Uterus (tissue), 4 donors: ENCODE data around the gene SAP130. TPM values are rescaled to one million over a fixed set of nuclear protein-coding genes. Genes with fewer than 3 reads are reported as not detected.

Experiments used
- DNase-seq, 2 donors: peaks; one replicate each; pipeline ENCODE4 v3.0.0-alpha.2; 2019 to 2020
- H3K27ac ChIP-seq, 2 donors: fragments of 200-600 bp; sonication (generic); 1 replicate in 1 of 2; 2 replicates in 1 of 2; pipeline ENCODE4 v1.5.1; 2016 to 2018
- H3K27me3 ChIP-seq, 2 donors: fragments of 200-600 bp; sonication (generic); one replicate each; pipeline ENCODE4 v1.5.1; 2018 to 2019; ENCODE audit warnings: control low read depth in 1 of 2
- H3K36me3 ChIP-seq, 2 donors: fragments of 200-600 bp; sonication (generic); one replicate each; pipeline ENCODE4 v1.5.1; 2019; ENCODE audit warnings: control low read depth in 1 of 2
- H3K4me1 ChIP-seq, 2 donors: fragments of 200-600 bp; sonication (generic); one replicate each; pipeline ENCODE4 v1.5.1; 2018 to 2019; ENCODE audit warnings: control low read depth in 1 of 2
- H3K4me3 ChIP-seq, 2 donors: fragments of 200-600 bp; sonication (generic); 1 replicate in 1 of 2; 2 replicates in 1 of 2; pipeline ENCODE4 v1.5.1; 2018 to 2019; ENCODE audit warnings: mild to moderate bottlenecking in 1 of 2
- H3K9me3 ChIP-seq, 2 donors: fragments of 200-600 bp; sonication (generic); one replicate each; pipeline ENCODE4 v1.5.1; 2019; ENCODE audit warnings: control low read depth in 1 of 2
- CTCF ChIP-seq, 4 experiments: fragments of 200-600 bp in 2 of 4; fragments of 450-650 bp in 2 of 4; sonication (generic) in 2 of 4; IDR thresholded peaks; one replicate each; pipeline ENCODE4 v1.5.1; 2016 to 2019; ENCODE audit warnings: antibody characterized with exemption in 4 of 4, mild to moderate bottlenecking in 2 of 4, moderate library complexity in 1 of 4
- POLR2A ChIP-seq, 2 donors: fragments of 450-650 bp; IDR thresholded peaks; one replicate each; pipeline ENCODE4 v1.6.1; 2016; ENCODE audit warnings: antibody characterized with exemption in 2 of 2, mild to moderate bottlenecking in 1 of 2, moderate library complexity in 1 of 2
- intact Hi-C: fragments of 100-400 bp; cut with DNase I; formaldehyde crosslinking; loops from one replicate; pipeline ENCODE4 v1.15.1; 2023; ENCODE audit warnings: low total_unique reads
- small RNA-seq: library from RNA; depleted of rRNA; stranded (forward); fragments of <200 nt; gene quantifications from one replicate; pipeline ENCODE3, GENCODE V24; 2016
- total RNA-seq, 4 donors: library from RNA; depleted of rRNA in 3 of 4; stranded (reverse); fragments of >200 nt in 3 of 4; gene quantifications; one replicate each; pipeline versions ENCODE4 v1.1.0 to v1.2.4, GENCODE V29; 2014 to 2023
- donor health status: DM: yes; HTN: yes; CAD: no.

Gene SAP130
- total RNA-seq, 4 donors from 2014 or later, result 3.6 to 47.0 (median 5.9) TPM

- H3K27ac ChIP-seq, result no peak overlapping the region
- no peaks in the 10 kb centered on the region for H3K27me3 ChIP-seq
- H3K4me3 ChIP-seq, result no peak overlapping the region
- no peaks in the 10 kb centered on the region for H3K9me3 ChIP-seq
- H3K4me1 ChIP-seq, result no peaks in the 10 kb centered on the region
- no peak for DNase-seq
- intact Hi-C loops, result no loop called here
- H3K36me3 ChIP-seq, result no peaks in the 10 kb centered on the region
- TF ChIP-seq CTCF (IDR thresholded peaks at IDR 0.05) (no peak), POLR2A (IDR thresholded peaks at IDR 0.05) (no peak)
These were observed 136.0 kb downstream of the SAP130 start for GRCh38 chr2:127891811-127892210.

Small RNA genes within 50 kb of the gene (small RNA-seq; reads per million reads assigned to genes)
- gene AC012306.1 (not detected), gene AC108059.3 (not detected), gene RF00019 (not detected)

Other genes starting within 250 kb of the SAP130 start
- gene WDR33, start 216.9 kb downstream of the SAP130 start, total RNA-seq, result 10 to 100 TPM; 27.4 to 98.2 (median 59.7) TPM
- 10 to 100 TPM in 2 of 4 donors, 1 to 10 TPM in 2; 3.3 to 38.5 (median 15.5) TPM for gene POLR2D, start 169.9 kb downstream of the SAP130 start, total RNA-seq
- 10 to 100 TPM in 2 of 4 donors, 1 to 10 TPM in 2; 5.4 to 20.4 (median 13.7) TPM for gene AMMECR1L, start 142.1 kb downstream of the SAP130 start, total RNA-seq
- gene UGGT1, start 63.1 kb upstream of the SAP130 start, total RNA-seq, result 10 to 100 TPM; 24.4 to 66.2 (median 35.0) TPM